ENCODE data around the gene ATP9A.

GRCh38 chr20:51584737-51585136, 183.5 kb downstream of the ATP9A start:
- TF ChIP-seq POLR2A (IDR thresholded peaks at IDR 0.05; ENCODE audit: low read depth, low read length) (no peak), TAF1 (IDR thresholded peaks at IDR 0.05; ENCODE audit: low read depth, low read length) (no peak), SPI1 (IDR thresholded peaks at IDR 0.05; ENCODE audit: low read depth, low read length) (no peak), POLR2AphosphoS5 (IDR thresholded peaks at IDR 0.05; ENCODE audit: low read depth, low read length) (no peak), PAX5 (IDR thresholded peaks at IDR 0.05; ENCODE audit: insufficient read depth, low read length, severe bottlenecking) (no peak), POU2F2 (IDR thresholded peaks at IDR 0.05; ENCODE audit: low read depth, low read length) (no peak)
